Endothelial cell (in vitro differentiated cells): ENCODE measurements around the gene RUNX2. TPM values are rescaled to one million over a fixed set of nuclear protein-coding genes. Genes with fewer than 3 reads are reported as not detected.

Experiments
- DNase-seq: peaks from one replicate; pipeline ENCODE4 v3.0.0; 2021; ENCODE audit warnings: low spot score
- H3K27ac Mint-ChIP-seq: one replicate; pipeline ENCODE4 v1.8.0; 2021; ENCODE audit warnings: mixed read lengths, inconsistent platforms; ENCODE audit not compliant: unreplicated experiment
- H3K27me3 Mint-ChIP-seq: one replicate; pipeline ENCODE4 v1.8.0; 2021; ENCODE audit warnings: mild to moderate bottlenecking, moderate library complexity, mixed read lengths, inconsistent platforms; ENCODE audit not compliant: unreplicated experiment
- H3K36me3 Mint-ChIP-seq: one replicate; pipeline ENCODE4 v1.8.0; 2021; ENCODE audit warnings: mild to moderate bottlenecking, low read depth, mixed read lengths, inconsistent platforms; ENCODE audit not compliant: unreplicated experiment
- H3K4me1 Mint-ChIP-seq: one replicate; pipeline ENCODE4 v1.8.0; 2021; ENCODE audit warnings: mild to moderate bottlenecking, mixed read lengths, inconsistent platforms; ENCODE audit not compliant: unreplicated experiment
- H3K4me3 Mint-ChIP-seq: one replicate; pipeline ENCODE4 v1.8.0; 2021; ENCODE audit warnings: mild to moderate bottlenecking, mixed read lengths, inconsistent platforms; ENCODE audit not compliant: unreplicated experiment
- H3K9me3 Mint-ChIP-seq: one replicate; pipeline ENCODE4 v1.8.0; 2021; ENCODE audit warnings: mixed read lengths, inconsistent platforms; ENCODE audit not compliant: unreplicated experiment
- CTCF ChIP-seq: fragments of 200-600 bp; sonication (generic); IDR thresholded peaks from one replicate; pipeline ENCODE4 v1.5.0; 2021; ENCODE audit warnings: antibody characterized with exemption; ENCODE audit not compliant: unreplicated experiment
- total RNA-seq: library from RNA; stranded (reverse); fragmentation: NEBNext Ultra II Directional; extraction: Animal tissue kit (Norgen Biotek cat#: 25700); gene quantifications from one replicate; pipeline ENCODE4 v1.2.1, GENCODE V29; 2021; ENCODE audit not compliant: unreplicated experiment

Gene RUNX2
- total RNA-seq, 1 donor from 2014 or later, result 1.8 TPM

- H3K4me3 Mint-ChIP-seq, result peak overlapping the region; percentile 96
- peaks cover 11% of the 10 kb centered on the region for H3K4me1 Mint-ChIP-seq
- H3K27ac Mint-ChIP-seq, result peak overlapping the region; percentile 92
- DNase-seq, result peak; percentile 54
- TF ChIP-seq CTCF, result no peak
- H3K9me3 Mint-ChIP-seq, result no peaks in the 10 kb centered on the region
- no peaks in the 10 kb centered on the region for H3K36me3 Mint-ChIP-seq
- peaks cover 14% of the 10 kb centered on the region for H3K27me3 Mint-ChIP-seq
These were observed 94.5 kb downstream of the RUNX2 start for GRCh38 chr6:45422503-45423110.

- no peaks in the 10 kb centered on the region for H3K36me3 Mint-ChIP-seq
- peaks cover 14% of the 10 kb centered on the region for H3K27me3 Mint-ChIP-seq
- peak overlapping the region; percentile 96 for H3K4me3 Mint-ChIP-seq
- peaks cover 11% of the 10 kb centered on the region for H3K4me1 Mint-ChIP-seq
- peak overlapping the region; percentile 92 for H3K27ac Mint-ChIP-seq
- no peaks in the 10 kb centered on the region for H3K9me3 Mint-ChIP-seq
- peak; percentile 50 for DNase-seq
- no peak for TF ChIP-seq CTCF
These were observed 95.1 kb downstream of the RUNX2 start for GRCh38 chr6:45423111-45423823.

GRCh38 chr6:45423824-45424450 is 95.8 kb downstream of the RUNX2 start:
- no peaks in the 10 kb centered on the region for H3K36me3 Mint-ChIP-seq
- H3K4me1 Mint-ChIP-seq, result peaks cover 11% of the 10 kb centered on the region
- peak overlapping the region; percentile 82 for H3K4me3 Mint-ChIP-seq
- no peak overlapping the region for H3K27ac Mint-ChIP-seq
- TF ChIP-seq CTCF, result no peak
- H3K27me3 Mint-ChIP-seq, result peaks cover 14% of the 10 kb centered on the region
- H3K9me3 Mint-ChIP-seq, result no peaks in the 10 kb centered on the region
- DNase-seq, result peak; percentile 52

GRCh38 chr6:45424451-45424861 is 96.3 kb downstream of the RUNX2 start:
- H3K4me1 Mint-ChIP-seq, result peaks cover 7% of the 10 kb centered on the region

More at GRCh38 chr6:45424451-45424861, 96.3 kb downstream of the RUNX2 start:
- Mint-ChIP-seq H3K9me3 (no peaks in the 10 kb centered on the region), H3K27ac (no peak overlapping the region), H3K27me3 (peaks cover 11% of the 10 kb centered on the region), H3K36me3 (no peaks in the 10 kb centered on the region), H3K4me3 (peak overlapping the region; percentile 82)
- TF ChIP-seq CTCF, result no peak
- no peak for DNase-seq
